K562 (cell line): Measurements from ENCODE around the gene NAA80. TPM values are rescaled to one million over a fixed set of nuclear protein-coding genes. Genes with fewer than 3 reads are reported as not detected.

Experiments used
- ATAC-seq: fragments of 200-7000 bp; cut with Tn5 transposase; 3 replicates; pipeline ENCODE4 v1.9.1; 2020; ENCODE audit warnings: moderate library complexity
- BruUV-seq: library from RNA; stranded (reverse); fragments of 400-500 nt; replicated peaks from 2 replicates; lab custom pipeline; 2021; lab: Mats Ljungman, UMichigan
- CTCF ChIA-PET: fragments of 300-600 bp; formaldehyde crosslinking; extraction: SDS; loops from one replicate; lab custom pipeline; 2021; ENCODE audit warnings: low intra/inter-chr PET ratio; lab: Yijun Ruan, JAX
- POLR2A ChIA-PET: fragments of 300-600, 350-650 bp; sonication (Branson Sonifier 250); formaldehyde crosslinking; extraction: SDS; loops from one replicate; lab custom pipeline; 2021; ENCODE audit warnings: antibody characterized with exemption, inconsistent platforms; lab: Yijun Ruan, JAX
- DNase-seq, 4 experiments: peaks; one replicate each; pipeline versions ENCODE4 v3.0.0 to v3.0.0-alpha.2; 2011 to 2018; ENCODE audit warnings: low spot score in 3 of 4, mixed read lengths in 3 of 4; ENCODE audit errors: extremely low read depth in 1 of 4
- FAIRE-seq: peaks from 2 replicates; lab custom pipeline; 2011; peaks lifted over from hg19 to GRCh38; lab: Jason Lieb, UNC
- H2AFZ ChIP-seq: 2 replicates; pipeline ENCODE4 v1.6.0; 2011; ENCODE audit warnings: low read depth, low read length, control low read depth, inconsistent platforms
- H3K27ac ChIP-seq: fragments of 200-600 bp; 3 replicates; pipeline ENCODE4 v1.8.0; 2011; ENCODE audit warnings: low read depth, mild to moderate bottlenecking, control low read depth, inconsistent platforms, low read length, moderate library complexity, mixed read lengths; ENCODE audit errors: extremely low read depth
- H3K27me3 ChIP-seq, 2 experiments: fragments of 300-600 bp in 1 of 2; 2 replicates in 1 of 2; 3 replicates in 1 of 2; pipeline versions ENCODE4 v1.6.0 to v1.8.0; 2011; ENCODE audit warnings: inconsistent platforms in 2 of 2, low read length in 2 of 2, mild to moderate bottlenecking in 1 of 2, mixed read lengths in 1 of 2, moderate library complexity in 1 of 2; ENCODE audit not compliant: control insufficient read depth in 2 of 2, insufficient read depth in 2 of 2
- H3K36me3 ChIP-seq: fragments of 300-600 bp; 3 replicates; pipeline ENCODE4 v1.8.0; 2011; ENCODE audit warnings: mild to moderate bottlenecking, low read length, inconsistent platforms; ENCODE audit not compliant: control insufficient read depth, insufficient read depth
- H3K4me1 ChIP-seq, 2 experiments: fragments of 200-600 bp in 1 of 2; replicated peaks in 1 of 2; 2 replicates in 1 of 2; 3 replicates in 1 of 2; pipeline versions ENCODE4 v1.5.1 to v1.8.0; 2011; ENCODE audit warnings: inconsistent platforms in 2 of 2, low read length in 2 of 2, mild to moderate bottlenecking in 1 of 2, mixed read lengths in 1 of 2, moderate library complexity in 1 of 2; ENCODE audit not compliant: control insufficient read depth in 2 of 2, insufficient read depth in 2 of 2
- H3K4me2 ChIP-seq: 2 replicates; pipeline ENCODE4 v1.6.1; 2011; ENCODE audit warnings: low read length, control low read depth, inconsistent platforms, mixed read lengths; ENCODE audit not compliant: insufficient read depth
- H3K4me3 ChIP-seq: fragments of 200-600 bp; sonication (generic), shearing (Covaris generic); 2 replicates; pipeline ENCODE4 v1.5.1; 2016; ENCODE audit warnings: control low read depth, inconsistent platforms
- H3K79me2 ChIP-seq: fragments of 200-600 bp; 3 replicates; pipeline ENCODE4 v1.8.0; 2011; ENCODE audit warnings: low read length, inconsistent platforms; ENCODE audit not compliant: control insufficient read depth, insufficient read depth
- H3K9ac ChIP-seq, 2 experiments: 2 replicates each; pipeline versions ENCODE4 v1.6.0 to v1.6.1; 2011; ENCODE audit warnings: low read depth in 2 of 2, low read length in 2 of 2, control low read depth in 1 of 2, inconsistent platforms in 1 of 2, mild to moderate bottlenecking in 1 of 2, mixed read lengths in 1 of 2; ENCODE audit not compliant: insufficient read depth in 1 of 2
- H3K9me1 ChIP-seq: one replicate; pipeline ENCODE4 v1.6.0; 2011; ENCODE audit warnings: inconsistent platforms, mild to moderate bottlenecking, low read length, moderate library complexity; ENCODE audit not compliant: control insufficient read depth, insufficient read depth
- H3K9me3 ChIP-seq: replicated peaks from 2 replicates; pipeline ENCODE4 v1.5.1; 2011; ENCODE audit warnings: low read depth, low read length, inconsistent platforms; ENCODE audit not compliant: control insufficient read depth, insufficient read depth
- H4K20me1 ChIP-seq: replicated peaks from 2 replicates; pipeline ENCODE4 v1.6.1; 2011; ENCODE audit warnings: low read length, inconsistent platforms, mixed read lengths; ENCODE audit not compliant: control insufficient read depth, insufficient read depth
- AFF4 ChIP-seq: sonication (generic); formaldehyde crosslinking; IDR thresholded peaks from 2 replicates; pipeline ENCODE4 v1.8.0; 2023; ENCODE audit warnings: mild to moderate bottlenecking, missing genetic modification reagents
- EWSR1 ChIP-seq: fragments of 450-650 bp; IDR thresholded peaks from 2 replicates; pipeline ENCODE4 v1.6.1; 2018; ENCODE audit warnings: borderline replicate concordance, mild to moderate bottlenecking, low read depth, moderate library complexity; ENCODE audit not compliant: partially characterized antibody
- HOXB6 ChIP-seq: fragments of 250-450 bp; sonication (Bioruptor Pico); IDR thresholded peaks from 2 replicates; pipeline ENCODE4 v1.5.1; 2022; ENCODE audit warnings: mild to moderate bottlenecking, borderline replicate concordance
- IRF9 ChIP-seq: fragments of 450-650 bp; IDR thresholded peaks from 2 replicates; pipeline ENCODE4 v1.6.1; 2016; ENCODE audit warnings: missing biosample characterization, missing genetic modification characterization
- NFRKB ChIP-seq: fragments of 450-650 bp; IDR thresholded peaks from 2 replicates; pipeline ENCODE4 v1.6.1; 2016; ENCODE audit warnings: low read depth
- SREBF2 ChIP-seq: sonication (generic); formaldehyde crosslinking; IDR thresholded peaks from 2 replicates; pipeline ENCODE4 v1.4.0; 2020; ENCODE audit warnings: mild to moderate bottlenecking, missing genetic modification reagents
- U2AF2 ChIP-seq: fragments of 200-400 bp; formaldehyde crosslinking; optimal IDR thresholded peaks from 2 replicates; pipeline ENCODE3; 2017; ENCODE audit warnings: low read depth, mild to moderate bottlenecking, low read length
- ZNF143 ChIP-seq: sonication (generic); formaldehyde crosslinking; IDR thresholded peaks from 2 replicates; pipeline ENCODE4 v1.9.0; 2022; ENCODE audit warnings: mild to moderate bottlenecking, missing genetic modification reagents
- ZNF41 ChIP-seq: fragments of 250-450 bp; sonication (Bioruptor Pico); conservative IDR thresholded peaks from 2 replicates; pipeline ENCODE4 v1.4.0; 2020; ENCODE audit warnings: mild to moderate bottlenecking
- ZNF431 ChIP-seq: sonication (generic); formaldehyde crosslinking; IDR thresholded peaks from 2 replicates; pipeline ENCODE4 v1.8.0; 2022; ENCODE audit warnings: mild to moderate bottlenecking, missing genetic modification reagents
- ZNF583 ChIP-seq: fragments of 250-450 bp; sonication (Bioruptor Pico); IDR thresholded peaks from 2 replicates; pipeline ENCODE4 v1.4.0; 2020
- WGBS: fragments of 100-300 bp; shearing (Covaris generic); methylation state at CpG from one replicate; pipeline ENCODE4 v1.1.6; 2016; ENCODE audit warnings: low coverage, mixed read lengths; ENCODE audit not compliant: insufficient coverage; ENCODE audit errors: missing lambda C conversion rate; 5-methylcytosine and 5-hydroxymethylcytosine counted together
- in situ Hi-C: fragments of 300-500 bp; cut with MboI; formaldehyde crosslinking; loops from 4 replicates; pipeline ENCODE4 v1.15.0; 2018; ENCODE audit warnings: inconsistent platforms, mixed read lengths
- intact Hi-C: fragments of 100-400 bp; cut with micrococcal nuclease; formaldehyde crosslinking; loops from 2 replicates; pipeline ENCODE4 v1.14.2; 2022
- polyA plus RNA-seq, 8 experiments: library from polyadenylated mRNA; depleted of rRNA in 4 of 8; stranded (reverse) in 5 of 8; unstranded in 3 of 8; fragments of >200 nt; fragmentation: Nextera tagmentation in 2 of 8; fragmentation: Illumina TruSeq in 1 of 8; extraction: Ambion mirVana in 2 of 8; extraction: Trizol in 1 of 8; gene quantifications; 2 replicates each; pipeline versions ENCODE4 v1.2.1 to v1.2.3, GENCODE V29; 2011 to 2014; ENCODE audit warnings: inconsistent platforms in 1 of 8, missing spikeins in 1 of 8
- total RNA-seq, 7 experiments: library from RNA; depleted of rRNA in 6 of 7; stranded (reverse); fragments of >200 nt in 6 of 7; fragmentation: Illumina TruSeq in 2 of 7; extraction: Trizol in 2 of 7; gene quantifications; 2 replicates each; pipeline versions ENCODE4 v1.2.1 to v1.2.3, GENCODE V29; 2011 to 2021; ENCODE audit warnings: low replicate concordance in 1 of 7

The NAA80 gene
- total and polyA plus RNA-seq, 9 of the 15 experiments (the other 6 are each of a cell fraction or from before 2014, with no cell fraction given): 0.82 to 24.0 (median 8.6) TPM

GRCh38 chr3:50334339-50335075 lies 35.3 kb upstream of the NAA80 start:
- Histone ChIP-seq H3K9me1 (peaks cover 4% of the 10 kb centered on the region), H3K36me3 (peaks cover 67% of the 10 kb centered on the region; the same call in 2 of the 3 replicates), H3K79me2 (peaks cover 71% of the 10 kb centered on the region), H3K4me1 (peaks cover 24 to 32% of the 10 kb centered on the region in 2 experiments; a peak in 4 of 5 replicates), H3K27me3 (no peaks in the 10 kb centered on the region), H3K4me3 (no peak overlapping the region), H3K4me2 (peak overlapping the region; percentile 1; the same call in 1 of the 2 replicates), H3K27ac (peak overlapping the region; percentile 49; the same call in 1 of the 3 replicates), H3K9ac (peak overlapping the region in 1 of 2 experiments; percentile 24; a peak in 2 of 4 replicates), H2AFZ (no peak overlapping the region), H3K9me3 (no peaks in the 10 kb centered on the region), H4K20me1 (peaks cover 18% of the 10 kb centered on the region)
- ATAC-seq (no peak), DNase-seq (no peak), FAIRE-seq (no peak)
- in situ Hi-C loops: no loop called here
- intact Hi-C loops: no loop called here
- WGBS: 72% methylated on average over 5 of the region's 5 CpGs
- CTCF ChIA-PET: no interaction called here
- POLR2A ChIA-PET: interaction anchor here (0.6 to 1.7 kb wide), 5 partner anchors 15 to 99 kb away, joined by 3 to 4 read pairs (median 3); no protein-coding TSS in a partner anchor
- no peak for TF ChIP-seq ZNF41 (CRISPR knock-in tag)
- no peak for TF ChIP-seq ZNF583
- TF ChIP-seq AFF4: no peak
- TF ChIP-seq IRF9 (tag): no peak
- no peak for TF ChIP-seq HOXB6 (CRISPR knock-in tag)
- TF ChIP-seq EWSR1: no peak
- TF ChIP-seq U2AF2: no peak
- no peak for TF ChIP-seq ZNF143 (CRISPR knock-in tag)
- no peak for TF ChIP-seq NFRKB
- TF ChIP-seq ZNF431: no peak
- TF ChIP-seq SREBF2 (CRISPR knock-in tag): no peak
- no TSS peak for BruUV-seq
